ENCODE measurements around the gene GNAI2.
A peak's percentile ranks its signal among the peaks of the same experiment; 100 is the strongest.

The GNAI2 gene

GRCh38 chr3:50190936-50191660, 44.9 kb upstream of the GNAI2 start, which contains the start of gene GNAT1:
Gene GNAT1 (plus strand): TSS chr3:50191610. CDS start chr3:50191726, 116 bp downstream.
- no peak for TF ChIP-seq CTCF (IDR thresholded peaks at IDR 0.05; ENCODE audit: poor library complexity, severe bottlenecking)

GRCh38 chr3:50192124-50192523, 43.9 kb upstream of the GNAI2 start:
- H3K4me1 ChIP-seq (ENCODE audit: insufficient read depth, poor library complexity, severe bottlenecking): no peaks in the 10 kb centered on the region
- ATAC-seq (ENCODE audit: low read depth): no peak
- H3K36me3 ChIP-seq (ENCODE audit: low read depth): peaks cover 11% of the 10 kb centered on the region
- no peaks in the 10 kb centered on the region for H3K9me3 ChIP-seq (ENCODE audit: severe bottlenecking)
- no peak for DNase-seq (ENCODE audit: low spot score)
- H3K27ac ChIP-seq (ENCODE audit: poor library complexity, severe bottlenecking): no peak overlapping the region
- peaks cover 20% of the 10 kb centered on the region for H3K27me3 ChIP-seq (ENCODE audit: insufficient read depth, poor library complexity, severe bottlenecking)
- TF ChIP-seq CTCF (IDR thresholded peaks at IDR 0.05; ENCODE audit: poor library complexity, severe bottlenecking): no peak
- no peak overlapping the region for H3K4me3 ChIP-seq (ENCODE audit: severe bottlenecking)

More at GRCh38 chr3:50190936-50191660, 44.9 kb upstream of the GNAI2 start, which contains the start of gene GNAT1:
- no peak for ATAC-seq (ENCODE audit: low read depth)
- no peaks in the 10 kb centered on the region for H3K9me3 ChIP-seq (ENCODE audit: severe bottlenecking)
- no peak within 1 kb of the TSS for H3K4me3 ChIP-seq (ENCODE audit: severe bottlenecking)
- H3K36me3 ChIP-seq (ENCODE audit: low read depth): peaks cover 21% of the 10 kb centered on the region
- peaks cover 20% of the 10 kb centered on the region for H3K27me3 ChIP-seq (ENCODE audit: insufficient read depth, poor library complexity, severe bottlenecking)
- DNase-seq (ENCODE audit: low spot score): no peak
- H3K27ac ChIP-seq (ENCODE audit: poor library complexity, severe bottlenecking): no peak within 1 kb of the TSS
- no peaks in the 10 kb centered on the region for H3K4me1 ChIP-seq (ENCODE audit: insufficient read depth, poor library complexity, severe bottlenecking)

DNA sequence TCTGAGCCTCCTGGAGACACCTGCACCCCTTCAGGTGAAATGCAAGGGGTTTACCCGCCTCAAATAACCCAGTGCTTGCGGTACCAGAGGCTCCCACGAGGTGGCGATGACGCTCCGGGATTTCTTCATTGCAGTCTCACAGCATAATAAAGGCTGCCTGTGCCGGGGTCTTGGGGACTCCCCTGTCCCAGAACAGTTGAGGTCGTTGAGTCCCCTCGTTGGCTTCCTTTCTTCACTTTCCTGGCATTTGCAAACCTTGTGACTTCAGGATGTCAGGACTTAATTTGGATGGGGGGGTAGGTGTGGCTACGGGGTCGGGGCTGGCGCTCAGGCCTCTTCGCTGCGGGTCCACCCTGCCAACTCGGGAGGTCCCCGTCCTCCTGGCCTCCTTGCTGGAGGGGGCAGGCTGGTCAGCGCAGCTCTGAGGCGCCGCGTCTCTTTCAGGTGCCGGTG, 43.3 kb upstream of the GNAI2 start:
- H3K27me3 ChIP-seq (ENCODE audit: insufficient read depth, poor library complexity, severe bottlenecking): peaks cover 20% of the 10 kb centered on the region
- no peak for DNase-seq (ENCODE audit: low spot score)
- peaks cover 8% of the 10 kb centered on the region; the same call in 1 of the 2 replicates for H3K36me3 ChIP-seq (ENCODE audit: low read depth)
- no peak overlapping the region for H3K4me3 ChIP-seq (ENCODE audit: severe bottlenecking)
- H3K9me3 ChIP-seq (ENCODE audit: severe bottlenecking): no peaks in the 10 kb centered on the region
- H3K27ac ChIP-seq (ENCODE audit: poor library complexity, severe bottlenecking): no peak overlapping the region
- TF ChIP-seq CTCF (IDR thresholded peaks at IDR 0.05; ENCODE audit: poor library complexity, severe bottlenecking): peak; percentile 88
- ATAC-seq (ENCODE audit: low read depth): peak; percentile 7; the same call in 1 of the 3 replicates
- no peaks in the 10 kb centered on the region for H3K4me1 ChIP-seq (ENCODE audit: insufficient read depth, poor library complexity, severe bottlenecking)

DNA sequence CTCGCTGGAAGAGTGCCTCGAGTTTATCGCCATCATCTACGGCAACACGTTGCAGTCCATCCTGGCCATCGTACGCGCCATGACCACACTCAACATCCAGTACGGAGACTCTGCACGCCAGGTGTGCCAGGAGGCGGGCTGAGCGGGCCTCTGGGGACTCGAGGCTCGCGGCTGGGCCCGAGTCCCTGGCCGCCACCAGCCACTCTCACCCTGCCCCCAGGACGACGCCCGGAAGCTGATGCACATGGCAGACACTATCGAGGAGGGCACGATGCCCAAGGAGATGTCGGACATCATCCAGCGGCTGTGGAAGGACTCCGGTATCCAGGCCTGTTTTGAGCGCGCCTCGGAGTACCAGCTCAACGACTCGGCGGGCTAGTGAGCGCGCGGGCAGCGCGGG, 42.7 kb upstream of the GNAI2 start:
- no peaks in the 10 kb centered on the region for H3K4me1 ChIP-seq (ENCODE audit: insufficient read depth, poor library complexity, severe bottlenecking)
- DNase-seq (ENCODE audit: low spot score) (no peak), ATAC-seq (ENCODE audit: low read depth) (no peak)
- TF ChIP-seq CTCF (IDR thresholded peaks at IDR 0.05; ENCODE audit: poor library complexity, severe bottlenecking): no peak
- no peak overlapping the region for H3K4me3 ChIP-seq (ENCODE audit: severe bottlenecking)
- peaks cover 6% of the 10 kb centered on the region; the same call in 1 of the 2 replicates for H3K36me3 ChIP-seq (ENCODE audit: low read depth)
- no peak overlapping the region for H3K27ac ChIP-seq (ENCODE audit: poor library complexity, severe bottlenecking)
- peaks cover 20% of the 10 kb centered on the region for H3K27me3 ChIP-seq (ENCODE audit: insufficient read depth, poor library complexity, severe bottlenecking)
- H3K9me3 ChIP-seq (ENCODE audit: severe bottlenecking): no peaks in the 10 kb centered on the region

GRCh38 chr3:50193746-50194127, 42.3 kb upstream of the GNAI2 start:
- H3K36me3 ChIP-seq (ENCODE audit: low read depth): peaks cover 2% of the 10 kb centered on the region; the same call in 1 of the 2 replicates

More at GRCh38 chr3:50193746-50194127, 42.3 kb upstream of the GNAI2 start:
- TF ChIP-seq CTCF (IDR thresholded peaks at IDR 0.05; ENCODE audit: poor library complexity, severe bottlenecking): no peak
- DNase-seq (ENCODE audit: low spot score): no peak
- ATAC-seq (ENCODE audit: low read depth): no peak
- H3K4me3 ChIP-seq (ENCODE audit: severe bottlenecking): no peak overlapping the region
- H3K27ac ChIP-seq (ENCODE audit: poor library complexity, severe bottlenecking): no peak overlapping the region
- H3K9me3 ChIP-seq (ENCODE audit: severe bottlenecking): no peaks in the 10 kb centered on the region
- peaks cover 20% of the 10 kb centered on the region for H3K27me3 ChIP-seq (ENCODE audit: insufficient read depth, poor library complexity, severe bottlenecking)
- no peaks in the 10 kb centered on the region for H3K4me1 ChIP-seq (ENCODE audit: insufficient read depth, poor library complexity, severe bottlenecking)

Data from RWPE2 (cell line).